Large intestine (tissue), 12 donors: Measurements from ENCODE around the gene MYCBP2. TPM values are rescaled to one million over a fixed set of nuclear protein-coding genes. Genes with fewer than 3 reads are reported as not detected.

Experiments
- DNase-seq, 2 donors: peaks; one replicate each; pipeline versions ENCODE4 v3.0.0 to v3.0.0-alpha.2; 2013
- H3K27ac ChIP-seq: one replicate; pipeline ENCODE4 v1.5.1; 2013; ENCODE audit warnings: low read length
- H3K27me3 ChIP-seq: 2 replicates; pipeline ENCODE4 v1.6.1; 2013; ENCODE audit warnings: low read length; ENCODE audit not compliant: control insufficient read depth, insufficient read depth
- H3K36me3 ChIP-seq: 2 replicates; pipeline ENCODE4 v1.6.1; 2013; ENCODE audit warnings: low read length; ENCODE audit not compliant: control insufficient read depth, insufficient read depth
- H3K4me1 ChIP-seq: one replicate; pipeline ENCODE4 v1.6.1; 2013; ENCODE audit warnings: low read length; ENCODE audit not compliant: control insufficient read depth, insufficient read depth
- H3K4me3 ChIP-seq: one replicate; pipeline ENCODE4 v1.5.1; 2013; ENCODE audit warnings: low read length
- H3K9me3 ChIP-seq: one replicate; pipeline ENCODE4 v1.6.1; 2013; ENCODE audit warnings: mild to moderate bottlenecking, low read depth, low read length, moderate library complexity; ENCODE audit not compliant: control insufficient read depth
- WGBS: methylation state at CpG from one replicate; pipeline ENCODE4 v1.1.5; 2013; ENCODE audit warnings: low lambda C conversion rate; ENCODE audit not compliant: insufficient coverage; 5-methylcytosine and 5-hydroxymethylcytosine counted together
- long read RNA-seq, 11 donors: transcript quantifications; one replicate each; lab custom pipeline, GENCODE V29; 2026
- polyA plus RNA-seq: library from polyadenylated mRNA; unstranded; fragments of 120-200 nt; gene quantifications from one replicate; pipeline ENCODE4 v1.2.1, GENCODE V29; 2013

MYCBP2 gene
- polyA plus RNA-seq, result 41.8 TPM
- long read RNA-seq, donor 1, result 0 reads
- long read RNA-seq, donor 2, partial matches to known transcripts, result 5 of 6 reads
- long read RNA-seq, donor 2, other reads (novel, unspliced or antisense), result 0 of 6 reads
- long read RNA-seq, donor 3, result 0 reads
- long read RNA-seq, donor 4, result 0 reads
- long read RNA-seq, donor 5, partial matches to known transcripts, result 0 of 1 reads
- long read RNA-seq, donor 5, other reads (novel, unspliced or antisense), result 0 of 1 reads
- long read RNA-seq, donor 6, partial matches to known transcripts, result 0 of 1 reads
- long read RNA-seq, donor 6, other reads (novel, unspliced or antisense), result 0 of 1 reads
- long read RNA-seq, donor 7, partial matches to known transcripts, result 0 of 2 reads
- long read RNA-seq, donor 7, other reads (novel, unspliced or antisense), result 0 of 2 reads
- long read RNA-seq, donor 8, partial matches to known transcripts, result 8 of 10 reads
- long read RNA-seq, donor 8, other reads (novel, unspliced or antisense), result 0 of 10 reads
- long read RNA-seq, donor 9, partial matches to known transcripts, result 6 of 6 reads
- long read RNA-seq, donor 9, other reads (novel, unspliced or antisense), result 0 of 6 reads
- long read RNA-seq, donor 10, result 0 reads
- long read RNA-seq, donor 11, result 0 reads

- DNase-seq, result peak; percentile 98 to 99
- H3K4me3 ChIP-seq, result peak within 1 kb of the TSS; percentile 86
- H3K9me3 ChIP-seq, result no peaks in the 10 kb centered on the region
- H3K27ac ChIP-seq, result peak within 1 kb of the TSS; percentile 53
- WGBS, result 0% methylated on average over 2 of the region's 35 CpGs
- no peaks in the 10 kb centered on the region for H3K27me3 ChIP-seq
- H3K36me3 ChIP-seq, result no peaks in the 10 kb centered on the region
- peaks cover 7% of the 10 kb centered on the region for H3K4me1 ChIP-seq
Observed at GRCh38 chr13:77326905-77327604, at the start of gene MYCBP2. TSS of gene MYCBP2 (minus strand) at chr13:77327094. CDS start at chr13:77326775, 319 bp downstream.

GRCh38 chr13:77375560-77376108 is 48.7 kb upstream of the MYCBP2 start:
- no peak overlapping the region for H3K4me3 ChIP-seq
- H3K27me3 ChIP-seq, result no peaks in the 10 kb centered on the region
- H3K9me3 ChIP-seq, result no peaks in the 10 kb centered on the region
- H3K4me1 ChIP-seq, result no peaks in the 10 kb centered on the region
- WGBS, result no CpG with 5 or more reads among the region's 1 CpG
- no peak overlapping the region for H3K27ac ChIP-seq
- DNase-seq, result no peak
- H3K36me3 ChIP-seq, result no peaks in the 10 kb centered on the region

GRCh38 chr13:77374786-77375185 is 47.9 kb upstream of the MYCBP2 start:
- Histone ChIP-seq H3K36me3 (no peaks in the 10 kb centered on the region), H3K27ac (no peak overlapping the region), H3K4me3 (no peak overlapping the region), H3K27me3 (no peaks in the 10 kb centered on the region), H3K9me3 (no peaks in the 10 kb centered on the region), H3K4me1 (no peaks in the 10 kb centered on the region)
- no peak for DNase-seq
- no CpG with 5 or more reads among the region's 2 CpGs for WGBS

- no peak overlapping the region for H3K27ac ChIP-seq
- no peak overlapping the region for H3K4me3 ChIP-seq
- no CpG with 5 or more reads among the region's 1 CpG for WGBS
- H3K9me3 ChIP-seq, result no peaks in the 10 kb centered on the region
- no peaks in the 10 kb centered on the region for H3K27me3 ChIP-seq
- H3K4me1 ChIP-seq, result no peaks in the 10 kb centered on the region
- no peaks in the 10 kb centered on the region for H3K36me3 ChIP-seq
- no peak for DNase-seq
Observed at GRCh38 chr13:77374339-77374738, 47.4 kb upstream of the MYCBP2 start.

GRCh38 chr13:77373502-77373901 is 46.6 kb upstream of the MYCBP2 start:
- H3K9me3 ChIP-seq, result no peaks in the 10 kb centered on the region

GRCh38 chr13:77372275-77372674 is 45.4 kb upstream of the MYCBP2 start:
- no peaks in the 10 kb centered on the region for H3K36me3 ChIP-seq
- no peak for DNase-seq
- H3K27ac ChIP-seq, result no peak overlapping the region
- no peaks in the 10 kb centered on the region for H3K4me1 ChIP-seq
- no peaks in the 10 kb centered on the region for H3K27me3 ChIP-seq
- no peak overlapping the region for H3K4me3 ChIP-seq
- WGBS, result no CpG with 5 or more reads among the region's 1 CpG
- no peaks in the 10 kb centered on the region for H3K9me3 ChIP-seq

More at GRCh38 chr13:77373502-77373901, 46.6 kb upstream of the MYCBP2 start:
- Histone ChIP-seq H3K4me1 (no peaks in the 10 kb centered on the region), H3K4me3 (no peak overlapping the region), H3K36me3 (no peaks in the 10 kb centered on the region), H3K27me3 (no peaks in the 10 kb centered on the region), H3K27ac (no peak overlapping the region)
- no CpG with 5 or more reads among the region's 1 CpG for WGBS
- DNase-seq, result no peak

GRCh38 chr13:77370888-77371287 is 44.0 kb upstream of the MYCBP2 start:
- WGBS, result no CpG with 5 or more reads among the region's 2 CpGs

GRCh38 chr13:77362166-77362565 is 35.3 kb upstream of the MYCBP2 start:
- Histone ChIP-seq H3K27ac (no peak overlapping the region), H3K9me3 (no peaks in the 10 kb centered on the region), H3K4me1 (no peaks in the 10 kb centered on the region), H3K4me3 (no peak overlapping the region), H3K36me3 (no peaks in the 10 kb centered on the region), H3K27me3 (no peaks in the 10 kb centered on the region)
- no peak for DNase-seq
- WGBS, result 67% methylated on average over 1 of the region's 1 CpG

More at GRCh38 chr13:77370888-77371287, 44.0 kb upstream of the MYCBP2 start:
- no peak overlapping the region for H3K4me3 ChIP-seq
- H3K27ac ChIP-seq, result no peak overlapping the region
- no peaks in the 10 kb centered on the region for H3K4me1 ChIP-seq
- no peaks in the 10 kb centered on the region for H3K36me3 ChIP-seq
- H3K27me3 ChIP-seq, result no peaks in the 10 kb centered on the region
- H3K9me3 ChIP-seq, result no peaks in the 10 kb centered on the region
- no peak for DNase-seq

- DNase-seq, result no peak
- Histone ChIP-seq H3K27me3 (no peaks in the 10 kb centered on the region), H3K27ac (no peak overlapping the region), H3K36me3 (no peaks in the 10 kb centered on the region), H3K4me3 (no peak overlapping the region), H3K9me3 (no peaks in the 10 kb centered on the region), H3K4me1 (no peaks in the 10 kb centered on the region)
- WGBS, result no CpG with 5 or more reads among the region's 3 CpGs
Observed at GRCh38 chr13:77360032-77360685, 33.3 kb upstream of the MYCBP2 start.

- Histone ChIP-seq H3K27ac (no peak overlapping the region), H3K36me3 (no peaks in the 10 kb centered on the region), H3K4me3 (no peak overlapping the region), H3K4me1 (no peaks in the 10 kb centered on the region), H3K9me3 (no peaks in the 10 kb centered on the region), H3K27me3 (no peaks in the 10 kb centered on the region)
- WGBS, result 56% methylated on average over 2 of the region's 3 CpGs
- no peak for DNase-seq
Observed at GRCh38 chr13:77359171-77359570, 32.3 kb upstream of the MYCBP2 start.
